GM19438 (cell line): ENCODE data around the gene SCML2.
"Not testable (repeated sequence)": the region's sequence is repeated elsewhere in the genome, so short reads cannot be mapped to it uniquely, and the experiment has no call there.

Source experiments
- ATAC-seq: cut with Tn5 transposase; IDR thresholded peaks from one replicate; pipeline ENCODE4 v1.9.1; 2021; ENCODE audit warnings: low read depth; ENCODE audit not compliant: unreplicated experiment

The SCML2 gene

DNA sequence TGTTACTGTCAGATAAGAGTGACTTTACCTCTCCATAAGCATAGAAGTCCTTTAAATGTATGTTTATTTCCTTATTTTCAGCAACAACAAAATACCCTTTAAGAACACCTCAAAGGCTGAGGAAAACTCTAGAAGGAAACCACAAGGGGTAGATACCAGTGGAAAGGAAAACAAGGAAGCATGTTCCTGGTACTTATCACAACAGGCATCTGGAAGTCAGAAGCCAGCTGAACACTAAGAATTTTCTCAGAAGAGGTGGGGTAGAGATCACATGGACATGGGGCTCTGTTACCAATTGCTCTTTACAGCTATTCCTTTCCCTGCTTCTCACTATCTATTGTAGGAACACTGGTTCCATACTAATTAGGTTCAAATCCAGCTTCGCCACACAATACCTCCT, 82.3 kb downstream of the SCML2 start:
- no peak for ATAC-seq

- no peak for ATAC-seq
Observed at GRCh38 chrX:18271725-18272124, 82.8 kb downstream of the SCML2 start.

DNA sequence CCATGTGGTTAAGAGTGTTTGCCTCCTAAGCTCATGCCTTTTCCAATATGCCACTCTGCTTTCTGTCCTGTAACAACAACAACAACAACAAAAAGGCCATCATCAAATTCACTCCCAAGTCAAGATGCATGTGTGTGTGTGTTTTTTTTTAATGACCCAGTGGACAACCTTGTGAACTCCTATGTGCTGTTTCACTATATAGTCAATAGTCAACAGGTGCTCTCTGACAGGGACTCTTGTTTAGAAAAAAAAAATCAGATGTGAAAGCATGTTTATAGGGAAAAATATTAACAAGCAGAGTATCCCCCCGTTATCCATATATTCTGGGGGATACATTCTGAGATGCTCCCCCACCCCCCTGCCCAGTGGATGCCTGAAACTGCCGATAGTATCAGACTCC, 83.2 kb downstream of the SCML2 start:
- ATAC-seq, result no peak

- no peak for ATAC-seq
Observed at GRCh38 chrX:18255059-18255458, 99.4 kb downstream of the SCML2 start.

DNA sequence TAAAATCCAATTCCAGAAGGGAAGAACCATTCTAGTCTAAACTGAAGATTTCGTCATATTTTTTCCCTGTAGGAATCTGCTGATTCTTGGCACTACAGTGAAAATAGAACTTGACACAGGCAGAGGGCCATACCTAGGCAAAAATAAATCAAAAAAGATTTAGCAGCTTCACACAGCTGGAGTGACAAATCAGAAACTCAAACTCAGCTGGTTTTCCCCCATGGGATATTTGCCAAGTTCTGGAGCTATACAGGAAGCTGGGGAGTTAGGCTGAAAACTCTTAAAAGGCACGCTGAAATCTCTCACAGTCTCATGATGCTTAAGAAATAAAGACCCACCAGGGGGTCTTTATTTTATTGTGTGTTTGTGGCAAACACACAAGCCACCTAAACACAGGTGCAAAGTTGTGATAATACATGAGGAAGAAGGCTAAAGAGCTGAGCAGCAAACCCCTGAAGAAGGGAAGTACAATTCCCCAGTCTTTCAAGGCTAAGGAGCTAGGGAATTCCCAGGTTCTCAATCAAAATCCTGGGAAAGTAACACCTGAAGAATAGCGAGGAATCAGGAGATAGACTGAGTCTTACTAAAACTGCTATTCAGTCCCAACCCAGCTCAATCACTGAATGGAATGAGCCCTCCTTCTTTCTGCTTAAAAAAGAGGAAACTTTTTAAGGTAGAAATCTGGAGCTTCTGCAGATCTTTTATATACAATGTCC, 101.7 kb downstream of the SCML2 start:
- no peak for ATAC-seq

DNA sequence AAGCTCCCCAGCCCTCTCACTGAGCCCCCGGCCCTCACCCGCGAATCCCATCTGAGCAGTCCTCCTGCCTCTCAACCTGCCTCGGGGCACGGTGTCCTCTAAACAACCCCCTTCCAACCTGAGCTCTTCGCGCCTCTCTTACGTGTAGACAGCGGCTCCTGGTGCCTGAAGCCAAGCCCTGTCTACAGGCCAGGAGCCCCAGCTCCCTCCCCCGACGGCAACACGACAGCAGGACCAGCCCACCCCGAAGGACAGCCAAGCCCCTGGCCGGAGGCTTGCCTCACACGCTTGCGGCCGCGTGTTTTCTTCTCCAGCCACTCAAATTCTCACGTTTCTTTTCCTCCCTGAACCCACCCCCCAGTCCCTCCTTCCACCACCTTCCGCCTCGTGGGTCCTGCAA, 124.8 kb downstream of the SCML2 start:
- ATAC-seq, result not testable (repeated sequence)

DNA sequence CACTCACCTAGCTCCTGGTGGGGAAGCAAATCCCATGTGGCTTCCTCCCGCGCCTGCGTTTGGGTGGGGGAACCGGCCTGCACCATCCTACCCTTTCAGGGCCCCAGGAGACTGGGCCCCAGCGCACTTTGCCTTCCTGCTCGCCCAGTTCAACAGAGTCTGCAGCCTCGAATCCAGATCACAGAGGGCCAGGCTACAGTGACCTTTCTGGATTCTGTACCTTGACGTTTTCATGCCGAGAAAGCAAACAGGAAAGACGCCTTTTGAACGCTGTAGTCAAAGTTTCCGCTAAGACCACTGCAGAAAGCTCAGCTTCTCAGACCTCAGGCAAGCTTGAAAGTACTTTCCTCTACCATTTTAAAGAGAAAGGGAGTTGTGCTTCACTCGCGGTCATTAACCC, 126.4 kb downstream of the SCML2 start:
- no peak for ATAC-seq

GRCh38 chrX:18227458-18227857, 127.0 kb downstream of the SCML2 start:
- ATAC-seq, result no peak

DNA sequence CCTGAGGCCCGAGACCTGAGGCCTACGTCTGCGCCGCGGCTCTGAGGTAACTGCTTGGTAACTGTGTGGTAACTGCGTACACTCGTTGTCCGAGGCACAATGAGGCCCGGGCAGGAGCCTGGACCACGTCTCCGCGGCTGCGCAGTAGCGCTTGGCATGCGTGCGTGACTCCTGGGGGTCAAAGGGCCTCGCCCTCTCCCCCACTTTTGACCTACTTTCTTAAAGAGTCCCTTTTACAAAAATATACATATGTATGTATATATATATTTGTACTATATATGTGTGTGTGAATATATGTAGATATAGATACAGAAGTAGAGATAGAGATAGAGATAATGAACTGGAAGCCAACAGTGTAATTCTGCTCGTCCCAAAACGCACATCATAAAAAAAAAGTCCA, 133.7 kb downstream of the SCML2 start, which contains the start of gene BEND2:
TSS of gene BEND2 (minus strand) at position 101 of the 400 bp plus-strand sequence. CDS start 136 bp downstream, outside the sequence.
- no peak for ATAC-seq

- ATAC-seq, result no peak
Observed at GRCh38 chrX:18210470-18210869, 144.0 kb downstream of the SCML2 start.

DNA sequence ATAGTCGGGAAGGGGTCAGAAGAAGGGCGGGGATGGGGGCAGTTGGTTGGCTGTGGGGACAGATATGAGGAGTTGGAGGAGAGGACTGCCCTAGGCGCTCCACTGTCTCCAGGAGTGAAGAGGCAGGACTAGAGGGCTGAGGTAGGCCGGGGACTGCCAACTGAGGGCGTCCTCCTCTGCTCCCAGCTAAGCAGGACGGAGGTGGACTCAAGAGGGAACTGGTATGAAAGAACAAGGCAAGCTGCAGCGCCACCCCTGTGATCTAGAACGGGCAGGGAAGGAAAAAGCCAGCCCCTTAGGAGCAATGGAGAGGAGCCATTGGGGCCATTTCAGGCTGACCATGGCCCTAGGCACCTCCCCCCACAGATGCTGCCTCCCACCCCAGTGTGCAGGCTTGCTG, 147.8 kb downstream of the SCML2 start:
- no peak for ATAC-seq

DNA sequence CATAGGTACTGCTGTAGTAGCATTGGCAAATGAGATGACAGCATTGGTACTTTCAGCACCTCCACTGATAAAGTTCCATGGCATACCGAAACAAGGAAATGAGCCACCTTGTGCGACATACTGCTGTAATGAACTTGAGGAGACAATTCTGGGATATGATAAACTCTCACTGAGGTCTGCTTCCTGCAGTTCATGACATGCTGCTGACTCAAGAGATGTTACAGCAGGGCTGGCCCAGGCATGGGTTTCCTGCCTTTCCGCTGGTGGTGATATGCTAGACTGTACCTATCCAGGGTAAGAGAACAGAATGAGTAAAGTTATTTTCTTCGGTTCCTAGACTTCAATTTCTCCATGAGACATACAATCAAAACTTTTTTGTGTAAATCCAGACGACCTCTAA, 150.9 kb downstream of the SCML2 start:
- ATAC-seq, result no peak

GRCh38 chrX:18194688-18195087, 159.8 kb downstream of the SCML2 start:
- no peak for ATAC-seq
